ENCODE data around the gene DNAAF6.

DNAAF6 gene

DNA sequence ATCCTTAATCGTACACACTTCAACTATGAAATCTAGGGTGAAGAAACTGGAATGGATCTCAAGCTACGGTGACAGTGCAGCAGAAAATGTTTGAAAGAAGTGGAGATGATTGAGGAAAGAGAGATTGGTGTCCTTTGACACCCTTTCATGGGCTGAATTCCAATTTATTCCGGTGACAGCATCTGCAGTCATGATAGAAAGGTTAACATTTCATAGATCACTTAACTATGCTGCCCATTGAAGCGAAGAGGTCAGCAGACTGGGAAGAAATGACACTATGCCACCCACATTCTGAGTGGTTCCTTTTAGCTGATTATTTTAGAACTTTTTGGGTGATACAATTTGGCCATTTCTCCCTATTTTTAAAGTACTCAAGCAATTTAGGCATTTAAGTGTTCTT lies 82.3 kb downstream of the DNAAF6 start:
- Histone ChIP-seq H3K4me1 (ENCODE audit: control insufficient read depth in 5 of 5, insufficient read depth in 5 of 5, low read length in 5 of 5) (no peaks in the 10 kb centered on the region), H3K4me3 (ENCODE audit: low read depth in 1 of 5, low read length in 5 of 5) (no peak overlapping the region), H3K27ac (ENCODE audit: low read depth, low read length) (no peak overlapping the region), H3K36me3 (ENCODE audit: control insufficient read depth in 5 of 5, insufficient read depth in 5 of 5, low read length in 5 of 5) (no peaks in the 10 kb centered on the region), H3K9ac (ENCODE audit: low read length in 5 of 5) (no peak overlapping the region), H3K27me3 (ENCODE audit: control insufficient read depth in 5 of 5, insufficient read depth in 4 of 5, low read length in 5 of 5) (peaks cover 0 to 14% (median 5%) of the 10 kb centered on the region in 5 donors), H3K9me3 (ENCODE audit: control insufficient read depth in 5 of 5, low read length in 5 of 5) (no peaks in the 10 kb centered on the region)

DNA sequence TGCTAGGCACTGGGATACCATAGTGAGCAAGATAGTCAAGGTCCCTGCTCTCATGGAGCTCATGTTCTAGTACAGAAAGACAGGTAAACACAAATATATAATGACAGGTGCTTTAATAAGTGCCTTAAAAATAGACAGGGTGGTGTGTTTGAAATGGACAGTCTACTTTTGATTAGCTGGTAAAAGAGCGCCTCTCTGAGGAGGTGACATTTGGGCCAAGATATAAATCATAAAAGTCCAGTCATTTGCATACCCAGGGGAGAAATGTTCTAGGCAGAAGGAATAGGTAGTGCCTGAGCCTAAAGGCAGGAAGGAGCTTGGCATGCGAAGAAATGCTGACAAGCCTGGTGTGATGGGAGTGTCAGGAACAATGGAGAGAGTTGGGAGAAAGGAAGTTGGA lies 83.6 kb downstream of the DNAAF6 start:
- no peak overlapping the region for H3K9ac ChIP-seq (ENCODE audit: low read length in 5 of 5)
- no peaks in the 10 kb centered on the region for H3K4me1 ChIP-seq (ENCODE audit: control insufficient read depth in 5 of 5, insufficient read depth in 5 of 5, low read length in 5 of 5)
- H3K27me3 ChIP-seq (ENCODE audit: control insufficient read depth in 5 of 5, insufficient read depth in 4 of 5, low read length in 5 of 5), result peaks cover 0 to 14% (median 5%) of the 10 kb centered on the region in 5 donors
- H3K9me3 ChIP-seq (ENCODE audit: control insufficient read depth in 5 of 5, low read length in 5 of 5), result no peaks in the 10 kb centered on the region
- no peaks in the 10 kb centered on the region for H3K36me3 ChIP-seq (ENCODE audit: control insufficient read depth in 5 of 5, insufficient read depth in 5 of 5, low read length in 5 of 5)
- no peak overlapping the region for H3K4me3 ChIP-seq (ENCODE audit: low read depth in 1 of 5, low read length in 5 of 5)
- H3K27ac ChIP-seq (ENCODE audit: low read depth, low read length), result no peak overlapping the region

DNA sequence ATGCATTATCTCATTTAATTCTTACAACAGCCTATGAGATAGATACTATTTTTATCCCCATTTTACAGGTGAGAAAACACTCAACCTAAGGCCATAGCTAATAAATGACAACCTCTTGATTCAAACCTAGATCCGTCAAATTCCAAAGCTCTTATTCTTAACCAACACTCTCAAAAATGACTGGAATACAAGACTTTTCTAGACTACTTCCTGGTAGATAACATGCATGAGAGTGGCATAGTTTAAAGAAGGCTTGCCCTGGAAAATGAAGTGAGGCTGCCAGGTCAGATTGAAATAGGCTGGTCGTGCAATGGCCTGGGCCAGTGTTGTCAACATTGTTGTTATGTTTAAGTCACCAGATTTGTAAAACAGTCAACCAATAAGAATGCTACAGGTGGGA lies 86.6 kb downstream of the DNAAF6 start:
- Histone ChIP-seq H3K4me1 (ENCODE audit: control insufficient read depth in 5 of 5, insufficient read depth in 5 of 5, low read length in 5 of 5) (no peaks in the 10 kb centered on the region), H3K36me3 (ENCODE audit: control insufficient read depth in 5 of 5, insufficient read depth in 5 of 5, low read length in 5 of 5) (no peaks in the 10 kb centered on the region), H3K27me3 (ENCODE audit: control insufficient read depth in 5 of 5, insufficient read depth in 4 of 5, low read length in 5 of 5) (peaks cover 0 to 5% (median 2%) of the 10 kb centered on the region in 5 donors), H3K9me3 (ENCODE audit: control insufficient read depth in 5 of 5, low read length in 5 of 5) (no peaks in the 10 kb centered on the region), H3K27ac (ENCODE audit: low read depth, low read length) (no peak overlapping the region), H3K9ac (ENCODE audit: low read length in 5 of 5) (no peak overlapping the region), H3K4me3 (ENCODE audit: low read depth in 1 of 5, low read length in 5 of 5) (no peak overlapping the region)

Data from subcutaneous abdominal adipose tissue (tissue), 5 donors.